HG03175 (cell line): ENCODE data around the gene PRR16.
"Not testable (repeated sequence)": the region's sequence is repeated elsewhere in the genome, so short reads cannot be mapped to it uniquely, and the experiment has no call there.

Experiments used
- ATAC-seq: cut with Tn5 transposase; IDR thresholded peaks from one replicate; pipeline ENCODE4 v1.9.1; 2021; ENCODE audit warnings: mild to moderate bottlenecking, moderate library complexity; ENCODE audit not compliant: unreplicated experiment

Gene PRR16

DNA sequence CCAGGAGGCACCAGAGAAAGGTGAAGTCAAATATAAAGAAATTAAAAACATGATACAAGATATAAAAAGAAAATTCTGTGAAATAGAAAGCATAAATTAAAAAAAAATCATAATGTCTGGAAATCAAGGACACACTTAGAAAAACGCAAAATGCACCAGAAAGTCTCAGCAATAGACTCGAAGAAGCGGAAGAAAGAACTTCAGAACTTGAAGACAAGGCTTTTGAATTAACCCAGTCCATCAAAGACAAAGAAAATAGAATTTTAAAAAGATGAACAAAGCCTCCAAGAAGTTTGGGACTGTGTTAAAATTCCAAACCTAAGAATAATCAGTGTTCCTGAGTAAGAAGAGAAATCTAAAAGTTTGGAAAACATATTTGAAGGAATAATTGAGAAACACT, 168.3 kb downstream of the PRR16 start:
- no peak for ATAC-seq

DNA sequence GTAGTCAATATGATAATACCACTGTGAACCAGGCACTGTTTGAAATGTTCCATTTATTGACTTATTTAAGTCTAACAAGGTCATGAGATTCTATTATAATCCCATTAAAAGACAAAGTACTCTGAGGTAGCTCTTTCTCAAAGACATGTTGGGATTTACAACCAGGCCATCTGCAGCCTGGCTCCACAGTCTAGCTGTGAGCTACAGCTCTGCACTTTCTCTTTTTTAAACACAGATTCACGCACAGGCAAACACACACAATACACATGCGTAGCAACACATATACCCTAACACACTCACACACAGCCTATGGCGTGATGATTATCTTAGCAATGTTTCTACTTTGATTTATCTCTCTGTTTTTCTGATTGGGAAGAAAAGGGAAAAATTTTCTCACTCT, 174.3 kb downstream of the PRR16 start:
- no peak for ATAC-seq

DNA sequence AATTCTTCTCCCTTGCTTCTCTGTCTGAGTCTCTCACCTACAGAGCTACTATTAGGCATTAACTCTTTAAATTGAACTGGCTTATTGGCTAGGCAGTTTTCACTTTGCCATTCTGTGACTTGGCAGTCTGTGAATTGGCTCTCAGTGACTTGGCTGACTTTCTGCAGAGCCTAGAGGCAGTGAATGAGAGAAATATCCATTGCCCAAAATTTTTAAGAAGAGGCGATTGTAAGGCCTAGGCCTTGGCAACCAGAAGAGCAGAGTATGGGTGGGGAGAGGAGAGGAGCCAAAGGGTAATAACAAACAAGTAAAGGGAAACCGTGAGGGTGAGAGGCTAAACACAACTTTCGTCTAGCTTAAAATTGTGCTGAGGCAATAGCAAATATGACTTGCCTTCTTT, 176.7 kb downstream of the PRR16 start:
- ATAC-seq: no peak

DNA sequence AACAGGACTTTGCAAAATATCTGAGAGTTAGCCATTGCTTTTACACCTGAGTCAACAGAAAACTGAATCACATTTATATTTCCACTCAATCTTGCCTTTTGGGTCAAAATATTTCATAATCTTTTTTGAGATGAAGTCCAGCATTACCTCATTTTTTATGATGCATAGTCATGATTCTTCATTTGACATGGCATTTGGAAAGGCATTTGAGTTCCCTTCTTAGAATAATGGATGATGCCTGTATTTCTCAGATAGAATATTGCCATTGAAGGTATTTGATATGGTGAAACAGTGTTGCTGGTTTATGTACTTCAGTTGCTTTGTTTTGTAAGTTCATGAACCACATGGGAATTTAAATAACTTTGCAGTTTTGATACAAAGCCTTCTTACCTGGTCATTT, 180.4 kb downstream of the PRR16 start:
- no peak for ATAC-seq

DNA sequence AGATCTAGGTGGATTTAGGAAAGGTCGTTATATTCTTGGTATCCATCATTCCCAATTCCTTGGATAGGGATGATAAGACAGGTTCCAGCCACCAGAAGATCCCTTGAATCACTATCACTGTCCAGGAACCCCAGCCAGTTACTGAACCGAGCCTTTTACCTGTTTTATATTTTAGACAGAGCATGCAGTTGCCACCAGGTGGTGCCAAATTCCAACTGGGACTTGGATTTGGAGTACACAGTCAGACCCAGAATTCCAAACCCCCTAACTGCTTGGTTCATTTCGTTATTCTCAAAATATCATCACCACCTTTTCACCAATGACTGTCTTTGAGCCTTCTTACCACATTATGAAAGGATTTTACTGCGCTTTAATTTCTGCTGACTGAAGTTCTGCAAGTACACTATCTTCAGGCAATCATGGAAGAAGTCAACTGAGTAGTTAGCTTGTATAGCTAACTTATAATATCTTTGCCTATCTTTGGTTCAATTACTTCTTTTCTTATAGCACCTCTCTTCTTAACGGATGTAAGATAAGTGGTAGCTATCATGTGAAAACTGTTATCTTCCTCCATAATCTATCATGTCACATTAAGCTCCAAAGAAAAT, 191.8 kb downstream of the PRR16 start:
- peak; percentile 67 for ATAC-seq

DNA sequence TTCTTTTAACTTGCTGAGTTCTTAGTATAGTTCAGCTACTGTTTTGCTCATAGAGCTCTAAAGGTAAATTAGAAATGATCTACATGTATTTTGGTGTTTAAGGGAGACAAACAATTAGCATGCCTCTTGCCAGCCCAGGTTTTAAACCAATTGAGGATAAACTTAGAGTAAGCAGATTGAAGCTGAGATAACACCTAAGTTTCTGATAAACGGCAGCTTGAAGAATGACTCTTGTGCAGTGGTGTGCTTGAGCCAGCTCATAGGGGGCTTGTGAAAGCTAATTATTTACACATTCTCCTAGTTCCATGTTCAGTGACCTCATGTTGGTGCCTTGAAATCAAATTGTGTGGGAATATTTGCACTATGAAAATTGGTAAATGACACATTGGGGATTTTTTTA, 193.0 kb downstream of the PRR16 start:
- no peak for ATAC-seq

DNA sequence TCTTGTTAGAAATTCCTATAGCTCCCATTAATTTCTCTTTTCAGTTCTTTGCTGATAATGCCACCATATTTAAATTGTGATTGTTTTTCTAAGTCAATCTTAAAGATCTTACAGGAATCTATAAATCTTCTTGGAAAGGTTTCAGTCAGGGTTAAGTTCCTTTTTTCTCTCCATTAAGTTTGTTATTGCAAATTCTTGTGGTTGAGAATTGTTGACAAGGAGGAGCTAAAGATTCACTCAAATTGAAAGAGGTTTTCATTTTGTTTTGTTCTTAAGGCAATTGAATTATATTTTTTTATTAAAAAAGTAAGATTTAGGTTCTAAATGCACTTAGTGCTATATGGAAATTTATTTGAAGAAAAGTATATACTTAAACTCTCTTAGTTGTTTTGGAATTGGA, 213.4 kb downstream of the PRR16 start:
- ATAC-seq: no peak

DNA sequence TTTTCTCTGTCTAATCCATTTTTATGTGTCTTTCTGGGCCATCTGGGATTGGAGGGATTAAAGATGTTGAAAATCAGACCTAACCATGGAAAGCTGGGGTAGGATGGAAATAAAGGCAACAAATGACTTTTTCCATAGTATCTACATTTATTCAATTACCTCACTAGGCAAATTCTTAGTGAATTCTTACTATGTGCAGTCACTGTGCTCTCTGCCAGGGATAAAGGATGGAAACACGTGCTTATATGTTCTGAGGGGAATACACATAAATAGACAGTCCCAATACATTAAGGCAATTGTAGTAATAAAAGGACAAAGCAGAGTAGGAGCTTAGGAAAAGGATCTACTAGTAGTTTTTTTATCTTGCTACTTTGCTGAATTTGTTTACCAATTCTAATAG, 214.2 kb downstream of the PRR16 start:
- no peak for ATAC-seq

DNA sequence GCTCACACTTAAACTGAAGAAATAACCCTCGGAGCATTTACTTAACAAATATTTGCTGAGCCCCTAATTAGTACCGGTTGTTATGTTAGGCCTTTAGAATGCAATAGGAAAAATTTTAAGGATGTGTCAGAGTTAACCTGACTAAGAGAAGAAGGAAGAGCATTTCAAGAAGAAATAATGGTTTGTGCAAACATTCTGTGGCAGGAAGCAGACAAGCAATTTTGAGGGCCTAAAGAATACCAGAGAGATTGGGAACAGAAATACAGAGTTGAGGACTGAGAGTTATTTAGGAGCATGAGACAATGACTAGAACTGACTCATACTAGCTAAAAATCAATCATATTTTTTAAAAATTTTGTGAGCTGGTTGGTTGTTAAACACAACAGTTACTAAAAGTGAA, 218.8 kb downstream of the PRR16 start:
- no peak for ATAC-seq

DNA sequence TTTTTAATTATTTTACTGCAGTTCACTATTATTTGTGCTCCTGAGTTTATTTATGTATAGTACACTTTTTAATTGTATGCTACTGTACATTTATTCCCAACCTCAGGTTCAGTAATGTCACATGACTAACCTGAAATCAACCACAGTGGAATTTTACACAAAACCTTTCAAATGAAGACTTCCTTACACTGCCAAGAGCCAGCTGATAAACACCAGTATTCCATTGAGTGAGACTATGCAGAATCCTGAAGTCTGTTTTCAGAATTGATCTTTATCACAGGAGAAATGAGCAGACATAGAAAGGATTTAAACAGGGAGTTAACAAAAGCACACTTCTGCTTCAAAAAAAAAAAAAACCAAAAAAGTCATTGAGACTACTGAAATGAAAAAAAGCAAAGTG, 219.5 kb downstream of the PRR16 start:
- ATAC-seq: no peak

DNA sequence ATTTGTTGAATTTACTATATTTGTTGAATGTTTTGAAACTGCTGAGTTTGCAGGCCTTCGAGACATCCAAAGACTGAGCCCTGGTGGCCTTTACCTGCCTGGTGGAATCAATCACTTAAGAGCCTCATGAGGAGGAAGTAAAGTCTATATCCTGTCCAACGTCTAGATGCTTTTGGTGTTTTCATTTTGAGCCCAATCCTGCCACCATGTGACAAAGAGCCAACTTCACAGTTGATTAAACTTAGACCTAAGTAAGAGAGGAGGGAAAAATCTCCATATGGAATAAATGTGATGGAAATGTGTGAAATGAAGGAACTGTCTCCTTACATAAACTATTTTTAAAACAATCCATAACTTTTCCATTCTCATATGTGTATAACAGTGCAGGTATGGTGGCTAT, 220.1 kb downstream of the PRR16 start:
- ATAC-seq: no peak

DNA sequence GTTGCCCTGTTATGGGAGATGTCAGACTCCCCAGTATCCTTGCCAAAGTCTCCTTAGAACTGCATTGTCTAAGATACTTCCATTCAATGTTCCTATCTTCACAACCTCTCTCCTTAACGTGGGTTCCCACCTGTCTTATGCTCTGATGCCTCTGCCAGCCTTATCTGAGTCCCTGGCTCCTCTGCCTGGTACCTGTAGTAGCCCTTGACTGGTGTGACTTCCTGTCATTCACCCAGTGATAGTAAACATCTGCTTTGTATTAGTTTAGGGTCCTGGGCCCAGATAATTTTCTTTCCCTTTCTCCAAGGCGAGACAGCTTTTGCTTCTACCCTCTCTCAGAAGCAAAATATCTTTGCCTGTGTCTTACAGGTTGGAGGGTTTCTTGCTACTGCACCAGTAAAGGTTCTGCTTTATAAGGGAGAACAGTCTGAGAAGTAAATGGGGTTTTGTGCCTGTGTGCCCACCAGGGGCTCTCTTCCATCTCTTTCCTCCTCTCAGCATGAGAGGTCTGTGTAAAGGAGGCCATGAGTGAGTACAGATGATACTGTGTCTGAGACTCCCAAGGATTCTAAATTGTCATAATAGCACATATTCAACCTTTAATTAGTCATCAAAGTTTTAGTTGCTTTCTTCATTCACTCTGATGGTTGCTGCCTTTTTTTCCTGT, 220.8 kb downstream of the PRR16 start:
- peak; percentile 54 for ATAC-seq

DNA sequence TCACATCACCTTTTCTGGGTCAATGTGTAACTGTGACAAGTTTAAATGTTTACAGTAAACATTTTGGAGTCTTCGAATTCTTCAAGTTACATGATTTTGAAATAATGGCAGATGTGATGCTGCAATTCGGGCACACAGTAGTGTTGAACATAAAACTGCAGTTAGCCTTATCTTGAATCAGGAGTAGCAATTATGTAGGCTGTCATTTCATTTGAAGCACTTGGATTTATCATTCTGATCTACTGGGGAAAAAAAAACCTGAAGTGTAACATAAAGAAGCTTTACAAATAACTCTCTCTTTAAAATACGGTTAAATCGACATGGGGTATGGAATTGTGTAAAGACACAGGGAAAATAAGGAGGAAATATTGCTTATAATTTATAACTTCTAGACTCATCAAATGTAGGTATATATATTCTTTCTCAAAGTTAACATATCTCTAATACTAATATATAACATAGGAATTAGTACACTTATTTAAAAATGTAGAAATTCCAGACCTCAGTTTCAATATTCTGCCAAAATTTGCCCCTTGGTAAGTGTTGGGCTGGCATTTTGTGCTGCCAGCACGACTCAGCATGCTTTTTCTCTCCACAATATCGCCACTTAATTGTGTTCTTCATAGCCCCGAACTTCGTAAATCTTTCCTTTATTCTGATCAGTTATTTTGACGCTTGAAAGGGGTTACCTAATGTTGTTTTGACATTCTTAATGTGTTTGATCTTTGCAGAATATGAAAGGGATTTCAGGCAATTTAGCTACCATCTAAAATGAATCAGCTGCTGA, 226.7 kb downstream of the PRR16 start:
- no peak for ATAC-seq

DNA sequence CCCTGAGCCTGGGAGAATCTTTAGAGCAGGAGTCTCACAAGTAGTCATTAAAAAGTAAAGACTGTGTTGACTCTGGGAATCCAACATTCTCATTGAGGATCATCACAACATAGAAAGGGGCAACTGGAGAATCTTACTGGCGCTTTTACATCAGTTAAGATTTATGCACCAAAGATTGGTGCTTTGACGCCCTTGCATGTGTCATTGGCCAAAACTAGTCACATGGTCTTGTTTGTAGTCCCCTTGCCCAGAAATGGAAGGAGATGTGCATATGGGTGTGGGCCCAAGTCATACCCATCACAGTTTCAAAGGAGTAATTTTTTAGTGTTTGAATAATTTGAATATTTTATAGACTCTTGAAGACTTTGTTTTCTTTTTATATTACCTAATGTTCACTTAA, 228.2 kb downstream of the PRR16 start:
- no peak for ATAC-seq

DNA sequence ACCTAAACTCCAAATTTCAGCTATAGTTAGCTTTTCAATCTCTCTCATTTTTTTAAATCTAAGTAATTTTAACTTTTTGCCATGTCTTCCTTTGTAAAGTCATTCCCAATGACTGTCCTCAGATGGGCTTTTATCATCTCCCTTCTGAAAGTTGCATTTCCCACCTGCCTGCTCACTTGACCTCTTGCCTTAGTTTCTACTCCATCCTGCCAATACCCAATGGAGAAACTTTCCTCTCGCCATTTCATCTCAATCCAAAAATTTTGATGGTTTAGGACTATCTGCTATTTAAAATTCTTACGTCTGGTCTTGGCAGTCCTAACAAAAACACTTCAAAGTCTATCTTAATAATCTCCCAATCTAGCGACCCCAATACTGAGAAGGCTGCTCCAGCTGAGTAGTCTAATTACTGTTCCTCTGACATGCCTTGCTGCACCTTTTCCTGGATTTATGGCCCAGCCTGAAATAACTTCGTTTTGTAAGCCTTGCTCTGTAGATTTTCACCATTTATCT, 231.3 kb downstream of the PRR16 start:
- ATAC-seq: no peak

DNA sequence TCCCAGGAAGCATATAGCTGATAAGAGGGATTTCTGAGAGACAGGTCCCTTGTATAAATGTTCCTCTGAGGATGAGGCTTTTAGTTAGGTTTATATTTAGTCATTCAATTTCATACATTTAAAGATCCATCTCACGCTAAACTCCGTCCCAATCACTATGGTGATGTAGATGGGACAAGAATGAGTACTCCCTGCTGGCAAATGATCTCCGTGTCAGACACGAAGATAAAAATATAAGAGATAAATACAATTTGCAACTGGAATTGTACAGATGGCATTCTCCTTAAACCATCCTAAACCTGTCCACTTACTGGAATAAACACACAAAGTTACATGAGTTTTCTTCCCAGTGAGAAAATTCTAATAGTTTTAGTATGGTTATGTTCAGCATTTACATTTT, 233.0 kb downstream of the PRR16 start:
- ATAC-seq: no peak

DNA sequence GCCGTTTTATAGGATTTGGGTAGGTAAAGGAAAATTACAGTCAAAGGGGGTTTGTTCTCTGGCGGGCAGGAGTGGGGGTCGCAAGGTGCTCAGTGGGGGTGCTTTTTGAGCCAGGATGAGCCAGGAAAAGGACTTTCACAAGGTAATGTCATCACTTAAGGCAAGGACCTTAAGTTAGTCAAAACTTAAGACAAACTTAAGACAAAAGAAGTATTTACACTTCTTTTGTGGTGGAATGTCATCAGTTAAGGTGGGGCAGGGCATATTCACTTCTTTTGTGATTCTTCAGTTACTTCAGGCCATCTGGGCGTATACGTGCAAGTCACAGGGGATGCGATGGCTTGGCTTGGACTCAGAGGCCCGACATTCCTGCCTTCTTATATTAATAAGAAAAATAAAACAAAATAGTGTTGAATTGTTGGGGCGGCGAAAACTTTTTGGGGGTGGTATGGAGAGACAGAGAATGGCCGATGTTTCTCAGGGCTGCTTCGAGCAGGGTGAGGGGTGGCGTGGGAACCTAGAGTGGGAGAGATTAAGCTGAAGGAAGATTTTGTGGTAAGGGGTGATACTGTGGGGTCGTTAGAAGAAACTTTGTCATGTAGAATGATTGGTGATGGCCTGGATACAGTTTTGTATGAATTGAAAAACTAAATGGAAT, 233.7 kb downstream of the PRR16 start:
- ATAC-seq: not testable (repeated sequence)

DNA sequence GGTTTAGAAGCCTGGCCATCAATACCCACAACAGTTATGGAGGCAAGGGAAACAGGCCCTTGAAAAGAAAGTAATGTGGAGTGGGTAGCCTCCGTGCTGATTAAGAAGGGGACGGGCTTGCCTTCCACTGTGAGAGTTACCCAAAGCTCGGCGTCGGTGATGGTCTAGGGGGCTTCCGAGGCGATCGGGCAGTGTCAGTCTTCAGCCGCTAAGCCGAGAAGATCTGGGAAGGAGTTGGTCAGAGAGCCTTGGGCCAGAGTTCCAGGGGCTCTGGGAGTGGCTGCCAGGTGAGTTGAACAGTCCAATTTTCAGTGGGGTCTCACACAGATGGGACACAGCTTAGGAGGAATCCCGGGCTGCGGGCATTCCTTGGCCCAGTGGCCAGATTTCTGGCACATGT, 236.6 kb downstream of the PRR16 start:
- not testable (repeated sequence) for ATAC-seq

DNA sequence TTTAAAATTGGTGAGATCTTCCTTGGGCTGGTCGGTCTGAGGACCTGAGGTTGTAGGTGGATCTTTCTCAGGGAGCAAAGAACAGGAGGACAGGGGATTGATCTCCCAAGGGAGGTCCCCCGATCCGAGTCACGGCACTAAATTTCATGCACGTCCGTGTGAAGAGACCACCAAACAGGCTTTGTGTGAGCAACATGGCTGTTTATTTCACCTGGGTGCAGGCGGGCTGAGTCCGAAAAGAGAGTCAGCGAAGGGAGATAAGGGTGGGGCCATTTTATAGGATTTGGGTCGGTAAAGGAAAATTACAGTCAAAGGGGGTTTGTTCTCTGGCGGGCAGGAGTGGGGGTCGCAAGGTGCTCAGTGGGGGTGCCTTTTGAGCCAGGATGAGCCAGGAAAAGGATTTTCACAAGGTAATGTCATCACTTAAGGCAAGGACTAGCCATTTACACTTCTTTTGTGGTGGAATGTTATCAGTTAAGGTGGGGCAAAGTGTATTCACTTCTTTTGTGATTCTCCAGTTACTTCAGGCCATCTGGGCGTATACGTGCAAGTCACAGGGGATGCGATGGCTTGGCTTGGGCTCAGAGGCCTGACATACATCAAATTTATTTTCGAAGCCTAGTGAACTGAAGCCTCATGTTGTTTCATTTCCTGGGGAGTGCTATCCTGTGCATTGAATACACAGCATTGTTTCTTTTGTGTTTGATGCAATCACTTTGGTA, 238.9 kb downstream of the PRR16 start:
- ATAC-seq: not testable (repeated sequence)

DNA sequence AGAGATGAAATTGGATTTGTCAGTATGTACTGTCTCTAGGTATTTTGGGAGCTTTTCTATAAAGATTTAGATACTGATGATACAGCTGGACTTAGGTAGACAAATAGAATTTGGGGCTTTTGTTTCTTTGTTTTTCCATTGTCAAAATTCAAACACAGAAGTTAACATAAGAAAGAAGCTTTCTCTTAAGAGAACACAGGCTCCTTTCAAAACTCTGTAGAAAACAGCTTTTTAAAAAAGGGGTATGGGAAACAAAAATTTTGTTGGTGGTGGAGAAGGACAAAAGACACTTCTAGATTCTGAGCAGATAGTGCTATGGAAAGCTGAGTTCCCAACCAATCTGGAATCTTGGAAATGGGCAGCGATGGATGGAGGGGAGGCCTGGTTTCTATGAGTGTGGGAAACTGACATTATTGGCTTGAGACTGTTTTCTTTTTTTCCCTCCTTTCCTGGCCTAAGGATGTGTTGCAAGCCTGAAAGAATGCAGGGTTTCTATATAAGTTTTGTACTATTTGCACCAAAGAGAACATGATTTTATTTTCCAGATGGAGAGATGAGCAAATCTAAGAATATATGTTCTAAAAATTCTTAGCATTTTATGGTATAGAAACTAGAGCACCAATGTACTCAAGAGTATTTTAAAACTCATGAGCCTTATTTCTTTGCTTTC, 240.0 kb downstream of the PRR16 start:
- no peak for ATAC-seq
